Liver (tissue), 9 donors: ENCODE data around the gene NGLY1. TPM values are rescaled to one million over a fixed set of nuclear protein-coding genes. Genes with fewer than 3 reads are reported as not detected.

Experiments used
- DNase-seq: peaks from one replicate; pipeline ENCODE4 v3.0.0-alpha.2; 2017; ENCODE audit warnings: low spot score
- H3K27ac ChIP-seq, 2 donors: one replicate each; pipeline ENCODE4 v1.7.0; 2013; ENCODE audit warnings: inconsistent platforms in 2 of 2, low read length in 2 of 2, control low read depth in 1 of 2, low read depth in 1 of 2, mild to moderate bottlenecking in 1 of 2
- H3K27me3 ChIP-seq, 4 donors: one replicate each; pipeline versions ENCODE4 v1.6.1 to v1.7.0; 2013; ENCODE audit warnings: low read length in 3 of 4, inconsistent platforms in 1 of 4, mild to moderate bottlenecking in 1 of 4, moderate library complexity in 1 of 4; ENCODE audit not compliant: control insufficient read depth in 4 of 4, insufficient read depth in 4 of 4
- H3K36me3 ChIP-seq, 4 donors: one replicate each; pipeline versions ENCODE4 v1.6.1 to v1.7.0; 2013; ENCODE audit warnings: low read length in 3 of 4, mild to moderate bottlenecking in 3 of 4, low read depth in 1 of 4, moderate library complexity in 1 of 4; ENCODE audit not compliant: control insufficient read depth in 4 of 4, insufficient read depth in 3 of 4
- H3K4me1 ChIP-seq, 4 donors: one replicate each; pipeline versions ENCODE4 v1.6.1 to v1.7.0; 2013; ENCODE audit warnings: low read length in 3 of 4, mild to moderate bottlenecking in 3 of 4, moderate library complexity in 1 of 4; ENCODE audit not compliant: control insufficient read depth in 4 of 4, insufficient read depth in 4 of 4
- H3K4me3 ChIP-seq, 3 donors: one replicate each; pipeline versions ENCODE4 v1.6.1 to v1.7.0; 2013; ENCODE audit warnings: low read length in 3 of 3, control low read depth in 1 of 3, low read depth in 1 of 3, mild to moderate bottlenecking in 1 of 3
- H3K9ac ChIP-seq, 2 donors: one replicate each; pipeline ENCODE4 v1.7.0; 2013; ENCODE audit warnings: low read length in 2 of 2, mild to moderate bottlenecking in 2 of 2, moderate library complexity in 2 of 2, control low read depth in 1 of 2, low read depth in 1 of 2
- H3K9me3 ChIP-seq, 4 donors: one replicate each; pipeline versions ENCODE4 v1.6.1 to v1.7.0; 2013; ENCODE audit warnings: low read length in 3 of 4; ENCODE audit not compliant: control insufficient read depth in 4 of 4
- EGR1 ChIP-seq, 2 donors: IDR thresholded peaks; 2 replicates each; pipeline ENCODE4 v1.6.1; 2016 to 2018; ENCODE audit warnings: antibody characterized with exemption in 2 of 2, low read depth in 2 of 2
- FOXA1 ChIP-seq: IDR thresholded peaks from 2 replicates; pipeline ENCODE4 v1.6.1; 2016; ENCODE audit warnings: antibody characterized with exemption
- FOXA2 ChIP-seq: IDR thresholded peaks from 2 replicates; pipeline ENCODE4 v1.6.1; 2016; ENCODE audit warnings: antibody characterized with exemption
- HNF4A ChIP-seq, 2 donors: conservative IDR thresholded peaks; 2 replicates each; pipeline ENCODE4 v1.6.1; 2016; ENCODE audit warnings: antibody characterized with exemption in 2 of 2, mild to moderate bottlenecking in 2 of 2
- HNF4G ChIP-seq: IDR thresholded peaks from 2 replicates; pipeline ENCODE4 v1.6.1; 2016; ENCODE audit warnings: antibody characterized with exemption
- JUND ChIP-seq, 2 donors: IDR thresholded peaks; 2 replicates each; pipeline ENCODE4 v1.6.1; 2016; ENCODE audit warnings: antibody characterized with exemption in 2 of 2
- MAX ChIP-seq: IDR thresholded peaks from 2 replicates; pipeline ENCODE4 v1.6.1; 2016; ENCODE audit warnings: antibody characterized with exemption
- NR2F2 ChIP-seq: IDR thresholded peaks from 2 replicates; pipeline ENCODE4 v1.6.1; 2016; ENCODE audit warnings: antibody characterized with exemption
- RAD21 ChIP-seq, 2 donors: IDR thresholded peaks; 2 replicates each; pipeline ENCODE4 v1.6.1; 2016; ENCODE audit warnings: antibody characterized with exemption in 2 of 2, mild to moderate bottlenecking in 2 of 2
- REST ChIP-seq: IDR thresholded peaks from 2 replicates; pipeline ENCODE4 v1.6.1; 2016; ENCODE audit warnings: antibody characterized with exemption, mild to moderate bottlenecking
- SP1 ChIP-seq: IDR thresholded peaks from 2 replicates; pipeline ENCODE4 v1.6.1; 2018; ENCODE audit warnings: antibody characterized with exemption, mild to moderate bottlenecking
- TAF1 ChIP-seq: conservative IDR thresholded peaks from 2 replicates; pipeline ENCODE4 v1.6.1; 2016; ENCODE audit warnings: antibody characterized with exemption, mild to moderate bottlenecking
- YY1 ChIP-seq: IDR thresholded peaks from 2 replicates; pipeline ENCODE4 v1.6.1; 2016; ENCODE audit warnings: antibody characterized with exemption, mild to moderate bottlenecking
- WGBS: extraction: QIAGEN DNeasy Blood & Tissue Kit; methylation state at CpG from one replicate; pipeline ENCODE4 v1.1.7; 2013; 5-methylcytosine and 5-hydroxymethylcytosine counted together
- polyA plus RNA-seq, 2 donors: library from polyadenylated mRNA; stranded (reverse) in 1 of 2; unstranded in 1 of 2; fragments of 200-250 nt in 1 of 2; fragments of >200 nt in 1 of 2; fragmentation: Nextera tagmentation in 1 of 2; extraction: Ambion mirVana in 1 of 2; gene quantifications; one replicate each; pipeline versions ENCODE4 v1.2.1 to v1.2.3, GENCODE V29; 2013 to 2015
- total RNA-seq, 2 donors: library from RNA; depleted of rRNA; stranded (reverse); fragments of >200 nt; gene quantifications; one replicate each; pipeline ENCODE4 v1.2.3, GENCODE V29; 2014
- TF ChIP-seq, protein P1 (sequence below): IDR thresholded peaks from 2 replicates; pipeline ENCODE4 v1.6.1; 2016; ENCODE audit warnings: antibody characterized with exemption
- donor health status: healthy.
- donor health status: healthy.
- donor health status: healthy.
- donor health status: healthy.
- donor health status: healthy.

The NGLY1 gene
- total and polyA plus RNA-seq, 4 donors, result 13.3 to 31.5 (median 23.9) TPM

- DNase-seq, result no peak
- no peaks in the 10 kb centered on the region for H3K9me3 ChIP-seq
- H3K4me3 ChIP-seq, result no peak overlapping the region
- H3K4me1 ChIP-seq, result no peaks in the 10 kb centered on the region
- 54% methylated on average over 1 of the region's 1 CpG for WGBS
- H3K9ac ChIP-seq, result no peak overlapping the region
- H3K27me3 ChIP-seq, result peaks cover 0 to 3% (median 0%) of the 10 kb centered on the region in 4 donors
- TF ChIP-seq FOXA2 (no peak), TAF1 (no peak)
- no peak overlapping the region for H3K27ac ChIP-seq
- H3K36me3 ChIP-seq, result no peaks in the 10 kb centered on the region
These were observed 33.9 kb upstream of the NGLY1 start for GRCh38 chr3:25817107-25817506.

GRCh38 chr3:25812644-25813043, 29.4 kb upstream of the NGLY1 start:
- Histone ChIP-seq H3K4me1 (no peaks in the 10 kb centered on the region), H3K27ac (no peak overlapping the region), H3K9ac (no peak overlapping the region), H3K9me3 (no peaks in the 10 kb centered on the region), H3K36me3 (no peaks in the 10 kb centered on the region), H3K4me3 (no peak overlapping the region), H3K27me3 (peaks cover 0 to 3% (median 0%) of the 10 kb centered on the region in 4 donors)
- no peak for DNase-seq
- whole genome bisulfite sequencing, result 91% methylated on average over 4 of the region's 4 CpGs
- no peak for TF ChIP-seq RAD21 (IDR thresholded peaks at IDR 0.05)
- no peak for TF ChIP-seq REST
- TF ChIP-seq, protein P1, sequence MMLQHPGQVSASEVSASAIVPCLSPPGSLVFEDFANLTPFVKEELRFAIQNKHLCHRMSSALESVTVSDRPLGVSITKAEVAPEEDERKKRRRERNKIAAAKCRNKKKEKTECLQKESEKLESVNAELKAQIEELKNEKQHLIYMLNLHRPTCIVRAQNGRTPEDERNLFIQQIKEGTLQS, result no peak
- no peak for TF ChIP-seq EGR1 (IDR thresholded peaks at IDR 0.05; ENCODE audit: low read depth in 2 of 2)
- TF ChIP-seq SP1, result no peak
- no peak for TF ChIP-seq NR2F2
- TF ChIP-seq MAX, result no peak
- TF ChIP-seq JUND (IDR thresholded peaks at IDR 0.05), result no peak
- TF ChIP-seq YY1, result no peak

DNA sequence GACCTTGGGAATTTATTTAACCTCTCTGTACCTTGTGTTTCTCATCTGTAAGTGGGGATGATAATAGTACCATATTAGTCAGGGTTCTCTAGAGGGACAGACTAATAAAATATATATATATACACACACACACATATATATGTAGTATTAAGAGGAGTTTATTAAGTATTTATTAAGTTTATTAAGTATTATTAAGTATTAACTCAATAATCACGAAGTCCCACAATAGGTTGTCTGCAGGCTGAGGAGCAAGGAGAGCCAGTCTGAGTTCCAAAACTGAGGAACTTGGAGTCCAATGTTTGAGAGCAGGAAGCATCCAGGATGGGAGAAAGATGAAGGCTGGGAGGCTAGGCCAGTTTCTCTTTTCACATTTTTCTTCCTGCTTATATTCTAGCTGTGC, 21.4 kb upstream of the NGLY1 start:
- no peak for DNase-seq

More for the DNA sequence above, 21.4 kb upstream of the NGLY1 start:
- Histone ChIP-seq H3K4me1 (no peaks in the 10 kb centered on the region), H3K27me3 (no peaks in the 10 kb centered on the region), H3K36me3 (no peaks in the 10 kb centered on the region), H3K9ac (no peak overlapping the region), H3K9me3 (no peaks in the 10 kb centered on the region), H3K4me3 (no peak overlapping the region), H3K27ac (no peak overlapping the region)
- TF ChIP-seq REST (no peak), SP1 (no peak), HNF4G (no peak), MAX (no peak), FOXA1 (no peak), HNF4A (conservative IDR thresholded peaks at IDR 0.05) (no peak)
- WGBS, result 86% methylated on average over 1 of the region's 1 CpG
